ENCODE data around the gene FXYD3.

Gene FXYD3

GRCh38 chr19:35083691-35084508, 31.7 kb upstream of the FXYD3 start:
- TF ChIP-seq GABPA (IDR thresholded peaks at IDR 0.05; ENCODE audit: low read depth) (no peak), SPI1 (IDR thresholded peaks at IDR 0.05; ENCODE audit: borderline replicate concordance, low read depth) (no peak), REST (IDR thresholded peaks at IDR 0.05; ENCODE audit: insufficient replicate concordance, low read depth) (no peak), POLR2AphosphoS5 (IDR thresholded peaks at IDR 0.05; ENCODE audit: low read depth) (no peak), CTCF (IDR thresholded peaks at IDR 0.05; ENCODE audit: insufficient read depth, low read length) (no peak)
- no peaks in the 10 kb centered on the region for H3K27me3 ChIP-seq (ENCODE audit: insufficient read depth, poor library complexity, severe bottlenecking)
- DNase-seq (ENCODE audit: low read depth in 1 of 2, low spot score in 1 of 2): no peak
- no peak overlapping the region for H3K27ac ChIP-seq (replicated peaks)
- H3K4me3 ChIP-seq (replicated peaks; ENCODE audit: insufficient read depth, low read length): no peak overlapping the region

- no peaks in the 10 kb centered on the region for H3K27me3 ChIP-seq (ENCODE audit: insufficient read depth, poor library complexity, severe bottlenecking)
- H3K4me3 ChIP-seq (replicated peaks; ENCODE audit: insufficient read depth, low read length): no peak overlapping the region
- H3K27ac ChIP-seq (replicated peaks): no peak overlapping the region
- DNase-seq (ENCODE audit: low read depth in 1 of 2, low spot score in 1 of 2): no peak
- no peak for TF ChIP-seq GABPA (IDR thresholded peaks at IDR 0.05; ENCODE audit: low read depth)
- no peak for TF ChIP-seq POLR2AphosphoS5 (IDR thresholded peaks at IDR 0.05; ENCODE audit: low read depth)
- no peak for TF ChIP-seq REST (IDR thresholded peaks at IDR 0.05; ENCODE audit: insufficient replicate concordance, low read depth)
- no peak for TF ChIP-seq SPI1 (IDR thresholded peaks at IDR 0.05; ENCODE audit: borderline replicate concordance, low read depth)
- TF ChIP-seq CTCF (IDR thresholded peaks at IDR 0.05; ENCODE audit: insufficient read depth, low read length): no peak
Measured at GRCh38 chr19:35084509-35084762, 31.2 kb upstream of the FXYD3 start.

- TF ChIP-seq SPI1 (IDR thresholded peaks at IDR 0.05; ENCODE audit: borderline replicate concordance, low read depth) (no peak), GABPA (IDR thresholded peaks at IDR 0.05; ENCODE audit: low read depth) (no peak), REST (IDR thresholded peaks at IDR 0.05; ENCODE audit: insufficient replicate concordance, low read depth) (no peak), CTCF (IDR thresholded peaks at IDR 0.05; ENCODE audit: insufficient read depth, low read length) (no peak), POLR2AphosphoS5 (IDR thresholded peaks at IDR 0.05; ENCODE audit: low read depth) (no peak)
- H3K27me3 ChIP-seq (ENCODE audit: insufficient read depth, poor library complexity, severe bottlenecking): no peaks in the 10 kb centered on the region
- H3K27ac ChIP-seq (replicated peaks): no peak overlapping the region
- H3K4me3 ChIP-seq (replicated peaks; ENCODE audit: insufficient read depth, low read length): no peak overlapping the region
- DNase-seq (ENCODE audit: low read depth in 1 of 2, low spot score in 1 of 2): no peak
Measured at GRCh38 chr19:35085947-35086346, 29.7 kb upstream of the FXYD3 start.

All from HL-60 (cell line).